Ovary (tissue), 9 donors: ENCODE data around the gene CLCN2. TPM values are rescaled to one million over a fixed set of nuclear protein-coding genes. Genes with fewer than 3 reads are reported as not detected.
A peak's percentile ranks its signal among the peaks of the same experiment; 100 is the strongest.

Source experiments
- DNase-seq, 5 donors: peaks; one replicate each; pipeline ENCODE4 v3.0.0-alpha.2; 2019 to 2020
- H3K27ac ChIP-seq, 2 donors: fragments of 200-600 bp; one replicate each; pipeline versions ENCODE4 v1.5.1 to v1.8.0; 2019 to 2022
- H3K27me3 ChIP-seq: fragments of 200-600 bp; one replicate; pipeline ENCODE4 v1.8.0; 2022
- H3K36me3 ChIP-seq: fragments of 200-600 bp; sonication (generic); one replicate; pipeline ENCODE4 v1.5.1; 2019
- H3K4me1 ChIP-seq: one replicate; pipeline ENCODE4 v1.8.1; 2013; ENCODE audit warnings: mild to moderate bottlenecking, moderate library complexity; ENCODE audit not compliant: insufficient read depth
- H3K4me3 ChIP-seq: fragments of 200-600 bp; sonication (generic); one replicate; pipeline ENCODE4 v1.5.1; 2017
- H3K9me3 ChIP-seq, 2 donors: fragments of 200-600 bp in 1 of 2; sonication (generic) in 1 of 2; one replicate each; pipeline versions ENCODE4 v1.5.1 to v1.8.1; 2013 to 2019; ENCODE audit warnings: mild to moderate bottlenecking in 1 of 2, moderate library complexity in 1 of 2
- CTCF ChIP-seq, 3 donors: fragments of 450-650 bp in 2 of 3; fragments of 200-600 bp in 1 of 3; IDR thresholded peaks; one replicate each; pipeline versions ENCODE4 v1.5.1 to v1.8.0; 2016 to 2022; ENCODE audit warnings: antibody characterized with exemption in 3 of 3, mild to moderate bottlenecking in 1 of 3
- EP300 ChIP-seq: sonication (generic); formaldehyde crosslinking; IDR thresholded peaks from one replicate; pipeline ENCODE4 v1.6.1; 2017; ENCODE audit warnings: antibody characterized with exemption
- POLR2A ChIP-seq: fragments of 450-650 bp; IDR thresholded peaks from one replicate; pipeline ENCODE4 v1.6.1; 2017; ENCODE audit warnings: antibody characterized with exemption, mild to moderate bottlenecking, moderate library complexity
- WGBS, 3 donors: extraction: QIAGEN DNeasy Blood & Tissue Kit in 1 of 3; methylation state at CpG; one replicate each; pipeline versions ENCODE4 v1.1.5 to v1.1.7; 2013 to 2017; 5-methylcytosine and 5-hydroxymethylcytosine counted together
- intact Hi-C, 4 donors: fragments of 100-400 bp; cut with DNase I; formaldehyde crosslinking; loops; one replicate each; pipeline versions ENCODE4 v1.11.0 to v1.15.1; 2022 to 2023
- polyA plus RNA-seq, 2 donors: library from polyadenylated mRNA; stranded (reverse); fragments of 200-250 nt in 1 of 2; fragments of 350-450 nt in 1 of 2; fragmentation: Illumina TruSeq in 1 of 2; extraction: RNeasy Lipid Tissue Mini Kit (QIAGEN cat#74804) in 1 of 2; gene quantifications; one replicate each; pipeline ENCODE4 v1.2.3, GENCODE V29; 2013 to 2014
- small RNA-seq: library from RNA; depleted of rRNA; stranded (forward); fragments of <200 nt; gene quantifications from one replicate; pipeline ENCODE3, GENCODE V24; 2016
- total RNA-seq, 7 donors: library from RNA; depleted of rRNA in 2 of 7; stranded (reverse); fragments of >200 nt in 2 of 7; fragmentation: NEBNext Ultra II Directional in 3 of 7; extraction: Animal tissue kit (Norgen Biotek cat#: 25700) in 3 of 7; gene quantifications; one replicate each; pipeline versions ENCODE4 v1.1.0 to v1.2.4, GENCODE V29; 2016 to 2023
- donor health status: DM: no; HTN: no; CAD: no; lungs with moderate emphysema.
- donor health status: DM: no; HTN: no; CAD: no.
- donor health status: Bipolar disorder and iron deficiency.
- donor health status: DM: yes; HTN: yes; CAD: no.
- donor health status: DM: no; HTN: no; CAD: no.
- donor health status: DM: yes; HTN: yes; CAD: no.

The CLCN2 gene
- total and polyA plus RNA-seq, 9 donors = 3.5 to 18.0 (median 11.7) TPM

DNA sequence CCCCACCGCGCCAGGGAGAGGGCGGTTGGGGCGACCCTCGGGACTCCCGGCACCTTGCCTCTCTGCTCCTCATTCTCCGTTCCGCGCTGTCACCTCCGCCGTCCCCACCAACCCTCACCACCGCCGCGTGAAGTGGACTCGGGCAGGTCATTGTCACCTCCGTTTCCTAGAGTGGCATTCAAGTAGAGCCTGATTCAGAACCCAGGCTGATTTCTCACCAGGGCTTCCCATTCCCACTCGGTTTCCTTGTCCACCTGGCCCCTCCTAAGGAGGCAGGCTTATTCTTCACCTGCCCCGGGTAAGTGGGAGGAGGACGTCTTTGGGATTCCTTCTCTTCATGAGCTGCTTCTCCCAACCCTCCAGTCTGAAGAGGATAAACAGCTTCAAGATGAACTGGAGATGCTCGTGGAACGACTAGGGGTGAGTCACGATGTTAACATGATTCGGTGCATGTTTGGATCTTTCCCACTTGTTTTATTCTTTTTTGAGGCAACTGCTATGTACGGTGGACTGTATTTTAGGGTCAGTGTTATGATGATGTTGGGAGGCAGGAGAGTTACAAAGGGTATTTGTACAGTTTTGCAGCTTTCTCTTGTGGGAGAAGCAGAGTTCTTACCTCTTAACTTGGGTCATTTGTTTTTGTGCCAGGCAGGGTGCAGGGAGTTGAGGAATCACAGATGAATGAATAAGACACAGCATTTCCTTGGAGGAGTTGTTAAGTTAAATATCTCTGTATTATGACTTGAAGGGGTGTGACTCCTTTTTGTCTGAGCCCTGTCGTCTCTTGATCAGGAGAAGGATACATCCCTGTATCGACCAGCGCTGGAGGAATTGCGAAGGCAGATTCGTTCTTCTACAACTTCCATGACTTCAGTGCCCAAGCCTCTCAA, 61.7 kb downstream of the CLCN2 start:
- 13 to 15% (median 14%) methylated on average over 29 of the region's 29 CpGs for WGBS, 3 donors
- H3K36me3 ChIP-seq = no peaks in the 10 kb centered on the region
- no peaks in the 10 kb centered on the region for H3K9me3 ChIP-seq
- peaks cover 4% of the 10 kb centered on the region for H3K4me1 ChIP-seq
- intact Hi-C loops = loop anchor here in 1 of 4 donors (10.0 kb wide), 2 partner anchors 55 to 215 kb away; no protein-coding TSS in a partner anchor
- peak overlapping the region; percentile 79 for H3K4me3 ChIP-seq
- no peaks in the 10 kb centered on the region for H3K27me3 ChIP-seq
- no peak for DNase-seq
- TF ChIP-seq POLR2A (no peak), CTCF (IDR thresholded peaks at IDR 0.05) (no peak), EP300 (no peak)
- H3K27ac ChIP-seq = peak overlapping the region in 1 of 2 donors; percentile 24

DNA sequence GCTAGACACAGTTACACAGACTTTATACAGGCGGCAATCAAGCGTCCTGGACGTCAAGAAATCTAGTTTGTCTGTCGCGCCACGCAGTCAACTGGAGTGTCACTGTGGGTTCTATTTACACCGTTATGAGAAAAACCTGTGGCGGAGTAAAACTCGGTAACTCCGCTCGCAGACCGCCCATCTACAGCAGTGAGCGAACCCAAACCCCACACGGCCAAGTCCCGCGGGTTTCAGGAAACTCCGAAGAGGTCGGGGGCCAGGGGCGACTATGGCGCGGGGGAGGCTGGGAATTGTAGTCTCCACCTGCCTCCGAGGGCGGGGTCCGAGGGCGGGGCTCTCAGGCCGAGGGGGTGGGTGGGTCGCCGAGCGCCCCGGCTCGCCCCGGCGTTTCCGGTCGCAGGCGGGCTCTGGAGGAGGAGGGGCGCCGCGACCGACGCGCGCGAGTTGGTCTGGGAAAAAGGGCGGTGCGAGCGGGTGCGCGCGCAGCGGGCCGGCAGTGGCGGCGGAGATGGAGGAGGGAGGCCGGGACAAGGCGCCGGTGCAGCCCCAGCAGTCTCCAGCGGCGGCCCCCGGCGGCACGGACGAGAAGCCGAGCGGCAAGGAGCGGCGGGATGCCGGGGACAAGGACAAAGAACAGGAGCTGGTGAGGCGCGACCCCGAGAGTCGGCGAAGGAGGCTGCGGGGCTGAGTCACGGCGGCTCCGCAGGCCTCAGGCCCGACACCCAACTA, 62.5 kb downstream of the CLCN2 start, which contains the start of gene PSMD2:
PSMD2 (plus strand) TSS at position 483 of the 729 bp plus-strand sequence; CDS start at position 509, 26 bp downstream.
- WGBS, 3 donors = 0 to 1% (median 0%) methylated on average over 70 to 78 of the region's 78 CpGs
- peak within 1 kb of the TSS; percentile 79 for H3K4me3 ChIP-seq
- peak; percentile 98 to 99 (median 99) for DNase-seq
- peak within 1 kb of the TSS; percentile 24 to 58 for H3K27ac ChIP-seq
- no peaks in the 10 kb centered on the region for H3K36me3 ChIP-seq
- peak; percentile 75 for TF ChIP-seq POLR2A
- peak in 1 of 3 donors; percentile 15 for TF ChIP-seq CTCF (IDR thresholded peaks at IDR 0.05)
- peak; percentile 14 for TF ChIP-seq EP300
- H3K9me3 ChIP-seq = no peaks in the 10 kb centered on the region
- H3K4me1 ChIP-seq = peaks cover 4% of the 10 kb centered on the region
- no peaks in the 10 kb centered on the region for H3K27me3 ChIP-seq
- intact Hi-C loops = loop anchor here in 1 of 4 donors (10.0 kb wide), 1 partner anchor 216 kb away; no protein-coding TSS in a partner anchor

DNA sequence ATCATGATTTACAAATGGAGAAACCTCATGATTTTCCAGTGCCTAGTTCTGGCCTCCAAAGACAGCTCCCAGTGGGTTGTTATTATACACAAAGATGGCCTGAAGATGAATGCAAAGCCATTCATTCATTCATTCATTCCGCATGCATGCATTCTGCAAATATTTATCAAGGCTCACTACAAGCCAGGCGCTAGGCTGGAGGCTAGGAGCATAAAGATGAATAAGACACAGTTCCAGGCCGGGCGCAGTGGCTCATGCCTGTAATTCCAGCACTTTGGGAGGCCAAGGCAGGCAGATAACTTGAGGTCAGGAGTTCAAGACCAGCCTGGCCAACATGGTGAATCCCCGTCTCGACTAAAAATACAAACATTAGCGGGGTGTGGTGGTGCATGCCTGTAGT, 64.8 kb downstream of the CLCN2 start:
- Histone ChIP-seq H3K27me3 (no peaks in the 10 kb centered on the region), H3K36me3 (no peaks in the 10 kb centered on the region), H3K4me3 (no peak overlapping the region), H3K27ac (no peak overlapping the region), H3K9me3 (no peaks in the 10 kb centered on the region), H3K4me1 (peaks cover 4% of the 10 kb centered on the region)
- intact Hi-C loops = loop anchor here in 1 of 4 donors (10.0 kb wide), 1 partner anchor 218 kb away; no protein-coding TSS in a partner anchor
- no peak for TF ChIP-seq EP300
- no peak for TF ChIP-seq CTCF (IDR thresholded peaks at IDR 0.05)
- no peak for TF ChIP-seq POLR2A
- WGBS, 3 donors = 63 to 66% (median 65%) methylated on average over 7 of the region's 7 CpGs
- no peak for DNase-seq

Small RNAs within 50 kb of the gene (small RNA-seq; reads per million reads assigned to genes)
- 1,171 reads per million, percentile 97 among the genes with 10 or more reads in this experiment for gene SNORD66

Other genes with a start within 250 kb of the CLCN2 start
- gene EIF2B5, start 226.2 kb downstream of the CLCN2 start, total RNA-seq = 10 to 100 TPM; 18.6 to 31.9 (median 28.7) TPM
- gene EIF2B5, start 226.2 kb downstream of the CLCN2 start, polyA plus RNA-seq = 10 to 100 TPM; 26.2 to 42.4 TPM
- 10 to 100 TPM; 30.2 to 93.8 (median 74.8) TPM for gene DVL3, start 206.2 kb downstream of the CLCN2 start, total RNA-seq
- gene DVL3, start 206.2 kb downstream of the CLCN2 start, polyA plus RNA-seq = 10 to 100 TPM; 40.8 to 48.1 TPM
- 100 to 1,000 TPM; 107 to 281 (median 252) TPM for gene AP2M1, start 186.8 kb downstream of the CLCN2 start, total RNA-seq
- gene AP2M1, start 186.8 kb downstream of the CLCN2 start, polyA plus RNA-seq = 100 to 1,000 TPM; 236 to 371 TPM
- gene ABCF3, start 175.4 kb downstream of the CLCN2 start, total RNA-seq = 10 to 100 TPM; 56.6 to 82.0 (median 61.7) TPM
- 10 to 100 TPM; 30.2 to 42.8 TPM for gene ABCF3, start 175.4 kb downstream of the CLCN2 start, polyA plus RNA-seq
- gene VWA5B2, start 132.0 kb downstream of the CLCN2 start, total RNA-seq = 1 to 10 TPM in 1 of 7 donors, under 1 TPM in 5, not detected in 1; 0.24 to 5.9 (median 0.64) TPM
- gene VWA5B2, start 132.0 kb downstream of the CLCN2 start, polyA plus RNA-seq = under 1 TPM; 0.15 to 0.36 TPM
- gene ALG3, start 112.6 kb downstream of the CLCN2 start, total RNA-seq = 10 to 100 TPM; 20.0 to 42.0 (median 23.0) TPM
- 10 to 100 TPM; 17.8 to 25.4 TPM for gene ALG3, start 112.6 kb downstream of the CLCN2 start, polyA plus RNA-seq
- gene EEF1AKMT4, start 111.9 kb downstream of the CLCN2 start, total RNA-seq = 1 to 10 TPM; 1.6 to 3.3 (median 2.1) TPM
- 1 to 10 TPM in 1 of 2 donors, under 1 TPM in 1; 0.87 to 1.2 TPM for gene EEF1AKMT4, start 111.9 kb downstream of the CLCN2 start, polyA plus RNA-seq
- under 1 TPM in 2 of 7 donors, not detected in 5; 0.23 to 0.26 TPM for gene CAMK2N2, start 100.1 kb downstream of the CLCN2 start, total RNA-seq
- under 1 TPM; 0.08 to 0.13 TPM for gene CAMK2N2, start 100.1 kb downstream of the CLCN2 start, polyA plus RNA-seq
- not detected for gene ECE2, start 85.6 kb downstream of the CLCN2 start, total RNA-seq
- under 1 TPM in 1 of 2 donors, not detected in 1; 0.43 TPM for gene ECE2, start 85.6 kb downstream of the CLCN2 start, polyA plus RNA-seq
- 100 to 1,000 TPM in 6 of 7 donors, 10 to 100 TPM in 1; 74.4 to 149 (median 138) TPM for gene PSMD2, start 62.4 kb downstream of the CLCN2 start, total RNA-seq
- 100 to 1,000 TPM; 119 to 177 TPM for gene PSMD2, start 62.4 kb downstream of the CLCN2 start, polyA plus RNA-seq
- 100 to 1,000 TPM in 6 of 7 donors, 10 to 100 TPM in 1; 72.4 to 295 (median 212) TPM for gene EIF4G1, start 47.0 kb downstream of the CLCN2 start, total RNA-seq
- 100 to 1,000 TPM; 110 to 159 TPM for gene EIF4G1, start 47.0 kb downstream of the CLCN2 start, polyA plus RNA-seq
- 10 to 100 TPM; 16.4 to 37.8 (median 32.9) TPM for gene FAM131A, start 24.0 kb downstream of the CLCN2 start, total RNA-seq
- 10 to 100 TPM in 1 of 2 donors, 1 to 10 TPM in 1; 8.7 to 19.7 TPM for gene FAM131A, start 24.0 kb downstream of the CLCN2 start, polyA plus RNA-seq
- 10 to 100 TPM; 47.3 to 86.9 (median 60.6) TPM for gene POLR2H, start 105 bp upstream of the CLCN2 start, total RNA-seq
- gene POLR2H, start 105 bp upstream of the CLCN2 start, polyA plus RNA-seq = 10 to 100 TPM; 52.6 to 67.2 TPM
- gene THPO, start 16.6 kb upstream of the CLCN2 start, total RNA-seq = 1 to 10 TPM in 4 of 7 donors, under 1 TPM in 3; 0.34 to 2.0 (median 1.2) TPM
- 1 to 10 TPM in 1 of 2 donors, under 1 TPM in 1; 0.98 to 1.5 TPM for gene THPO, start 16.6 kb upstream of the CLCN2 start, polyA plus RNA-seq
- 10 to 100 TPM; 11.5 to 37.3 (median 20.5) TPM for gene CHRD, start 18.4 kb upstream of the CLCN2 start, total RNA-seq
- gene CHRD, start 18.4 kb upstream of the CLCN2 start, polyA plus RNA-seq = 10 to 100 TPM in 1 of 2 donors, 1 to 10 TPM in 1; 3.1 to 26.9 TPM
- 10 to 100 TPM in 6 of 7 donors, 1 to 10 TPM in 1; 5.6 to 31.0 (median 16.1) TPM for gene EPHB3, start 200.2 kb upstream of the CLCN2 start, total RNA-seq
- gene EPHB3, start 200.2 kb upstream of the CLCN2 start, polyA plus RNA-seq = 1 to 10 TPM; 2.1 to 7.3 TPM